Measurements from ENCODE around the gene FBP1.

FBP1 gene

DNA sequence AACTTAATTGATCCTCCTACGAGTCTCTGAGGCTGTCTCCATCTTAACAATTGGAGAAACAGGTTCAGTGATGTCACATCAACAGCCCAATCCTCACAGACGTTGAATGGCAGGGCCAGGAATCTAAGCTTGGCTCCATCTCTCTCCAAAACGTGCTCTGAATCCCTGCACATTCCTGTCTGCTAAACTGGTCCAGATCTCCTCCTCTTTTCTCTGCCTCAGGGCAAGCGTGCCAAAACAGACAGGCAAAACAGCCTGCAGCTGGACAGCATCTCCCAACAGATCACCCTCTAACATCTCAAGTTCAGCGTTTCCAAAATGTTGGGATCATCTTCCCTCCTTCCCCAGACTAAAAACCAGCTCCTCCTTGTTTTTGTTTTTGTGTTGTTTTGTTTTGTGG lies 6.6 kb downstream of the FBP1 start:
- in situ Hi-C loops (cut with HindIII; ENCODE audit: low pct_ligation_motif_present, low sequenced_read_pairs), result no loop called here
- Histone ChIP-seq H3K4me3 (ENCODE audit: low read depth, low read length) (no peak overlapping the region), H3K36me3 (replicated peaks) (no peaks in the 10 kb centered on the region), H3K27me3 (replicated peaks) (no peaks in the 10 kb centered on the region), H3K27ac (no peak overlapping the region)
- DNase-seq, result no peak
- TF ChIP-seq, protein P1, sequence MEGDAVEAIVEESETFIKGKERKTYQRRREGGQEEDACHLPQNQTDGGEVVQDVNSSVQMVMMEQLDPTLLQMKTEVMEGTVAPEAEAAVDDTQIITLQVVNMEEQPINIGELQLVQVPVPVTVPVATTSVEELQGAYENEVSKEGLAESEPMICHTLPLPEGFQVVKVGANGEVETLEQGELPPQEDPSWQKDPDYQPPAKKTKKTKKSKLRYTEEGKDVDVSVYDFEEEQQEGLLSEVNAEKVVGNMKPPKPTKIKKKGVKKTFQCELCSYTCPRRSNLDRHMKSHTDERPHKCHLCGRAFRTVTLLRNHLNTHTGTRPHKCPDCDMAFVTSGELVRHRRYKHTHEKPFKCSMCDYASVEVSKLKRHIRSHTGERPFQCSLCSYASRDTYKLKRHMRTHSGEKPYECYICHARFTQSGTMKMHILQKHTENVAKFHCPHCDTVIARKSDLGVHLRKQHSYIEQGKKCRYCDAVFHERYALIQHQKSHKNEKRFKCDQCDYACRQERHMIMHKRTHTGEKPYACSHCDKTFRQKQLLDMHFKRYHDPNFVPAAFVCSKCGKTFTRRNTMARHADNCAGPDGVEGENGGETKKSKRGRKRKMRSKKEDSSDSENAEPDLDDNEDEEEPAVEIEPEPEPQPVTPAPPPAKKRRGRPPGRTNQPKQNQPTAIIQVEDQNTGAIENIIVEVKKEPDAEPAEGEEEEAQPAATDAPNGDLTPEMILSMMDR (IDR thresholded peaks at IDR 0.05; ENCODE audit: low read depth, low read length, missing control alignments), result no peak

GRCh38 chr9:94631599-94631998 lies 7.7 kb downstream of the FBP1 start:
- TF ChIP-seq, protein P1 (IDR thresholded peaks at IDR 0.05; ENCODE audit: low read depth, low read length, missing control alignments), result no peak
- no peaks in the 10 kb centered on the region for H3K36me3 ChIP-seq (replicated peaks)
- in situ Hi-C loops (cut with HindIII; ENCODE audit: low pct_ligation_motif_present, low sequenced_read_pairs), result no loop called here

GRCh38 chr9:94630833-94631232 lies 8.5 kb downstream of the FBP1 start:
- H3K36me3 ChIP-seq (replicated peaks), result no peaks in the 10 kb centered on the region
- no peaks in the 10 kb centered on the region for H3K27me3 ChIP-seq (replicated peaks)
- H3K4me3 ChIP-seq (ENCODE audit: low read depth, low read length), result no peak overlapping the region
- TF ChIP-seq, protein P1 (IDR thresholded peaks at IDR 0.05; ENCODE audit: low read depth, low read length, missing control alignments), result no peak
- in situ Hi-C loops (cut with HindIII; ENCODE audit: low pct_ligation_motif_present, low sequenced_read_pairs), result no loop called here
- H3K27ac ChIP-seq, result no peak overlapping the region
- no peak for DNase-seq

More at GRCh38 chr9:94631599-94631998, 7.7 kb downstream of the FBP1 start:
- no peak for DNase-seq
- no peak overlapping the region for H3K27ac ChIP-seq
- H3K27me3 ChIP-seq (replicated peaks), result no peaks in the 10 kb centered on the region
- H3K4me3 ChIP-seq (ENCODE audit: low read depth, low read length), result no peak overlapping the region

GRCh38 chr9:94630281-94630680 lies 9.0 kb downstream of the FBP1 start:
- in situ Hi-C loops (cut with HindIII; ENCODE audit: low pct_ligation_motif_present, low sequenced_read_pairs), result no loop called here
- TF ChIP-seq, protein P1 (IDR thresholded peaks at IDR 0.05; ENCODE audit: low read depth, low read length, missing control alignments), result no peak

DNA sequence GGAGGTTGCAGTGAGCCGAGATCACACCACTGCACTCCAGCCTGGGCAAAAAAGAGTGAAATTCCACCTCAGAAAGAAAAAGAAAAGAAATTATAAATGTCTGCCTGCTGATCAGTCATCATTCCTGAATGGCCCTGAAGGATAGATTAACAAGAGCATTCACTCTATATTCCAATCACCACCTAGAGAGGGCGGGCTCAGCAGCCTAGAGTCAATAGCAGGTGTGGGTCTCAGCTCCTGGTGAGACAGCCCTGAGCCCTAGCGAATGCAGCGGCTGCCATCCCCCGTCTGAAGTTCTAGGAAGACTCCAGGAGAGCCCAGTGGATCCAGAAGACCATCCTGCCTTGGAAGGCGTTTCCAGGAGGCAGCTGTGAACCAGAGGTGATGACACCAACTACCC lies 12.0 kb downstream of the FBP1 start:
- DNase-seq, result no peak
- H3K36me3 ChIP-seq (replicated peaks), result no peaks in the 10 kb centered on the region
- H3K4me3 ChIP-seq (ENCODE audit: low read depth, low read length), result no peak overlapping the region
- no peaks in the 10 kb centered on the region for H3K27me3 ChIP-seq (replicated peaks)
- no peak overlapping the region for H3K27ac ChIP-seq
- in situ Hi-C loops (cut with HindIII; ENCODE audit: low pct_ligation_motif_present, low sequenced_read_pairs), result no loop called here
- TF ChIP-seq, protein P1 (IDR thresholded peaks at IDR 0.05; ENCODE audit: low read depth, low read length, missing control alignments), result no peak

More at GRCh38 chr9:94630281-94630680, 9.0 kb downstream of the FBP1 start:
- no peaks in the 10 kb centered on the region for H3K27me3 ChIP-seq (replicated peaks)
- DNase-seq, result no peak
- no peak overlapping the region for H3K27ac ChIP-seq
- H3K4me3 ChIP-seq (ENCODE audit: low read depth, low read length), result no peak overlapping the region
- H3K36me3 ChIP-seq (replicated peaks), result no peaks in the 10 kb centered on the region

DNA sequence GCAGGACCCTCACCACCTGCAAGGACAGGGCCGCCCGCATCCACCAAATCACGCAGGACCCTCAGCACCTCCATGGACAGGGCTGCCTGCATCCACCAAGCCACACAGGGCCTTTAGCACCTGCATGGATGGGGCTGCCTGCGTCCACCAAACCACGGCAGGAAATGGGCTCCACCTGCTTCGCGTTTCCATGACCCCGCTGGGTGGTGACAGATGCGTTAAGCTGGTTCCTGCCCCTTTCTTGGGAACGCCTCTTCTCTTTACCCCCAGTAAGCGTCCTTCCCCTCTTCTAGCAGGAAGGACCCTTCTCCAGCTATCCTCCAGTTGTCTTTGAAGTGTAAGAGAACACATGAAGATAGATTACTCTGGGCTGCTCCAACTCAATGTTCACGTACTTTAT lies 13.5 kb downstream of the FBP1 start:
- in situ Hi-C loops (cut with HindIII; ENCODE audit: low pct_ligation_motif_present, low sequenced_read_pairs), result no loop called here
- Histone ChIP-seq H3K36me3 (replicated peaks) (no peaks in the 10 kb centered on the region), H3K4me3 (ENCODE audit: low read depth, low read length) (no peak overlapping the region), H3K27ac (no peak overlapping the region), H3K27me3 (replicated peaks) (no peaks in the 10 kb centered on the region)
- no peak for DNase-seq
- TF ChIP-seq, protein P1 (IDR thresholded peaks at IDR 0.05; ENCODE audit: low read depth, low read length, missing control alignments), result no peak

Data from brain microvascular endothelial cell (primary cell).